ENCODE measurements around the gene MAIP1. TPM values are rescaled to one million over a fixed set of nuclear protein-coding genes. Genes with fewer than 3 reads are reported as not detected.

MAIP1 gene
- total RNA-seq, 1 experiment from 2014 or later = 27.9 TPM

DNA sequence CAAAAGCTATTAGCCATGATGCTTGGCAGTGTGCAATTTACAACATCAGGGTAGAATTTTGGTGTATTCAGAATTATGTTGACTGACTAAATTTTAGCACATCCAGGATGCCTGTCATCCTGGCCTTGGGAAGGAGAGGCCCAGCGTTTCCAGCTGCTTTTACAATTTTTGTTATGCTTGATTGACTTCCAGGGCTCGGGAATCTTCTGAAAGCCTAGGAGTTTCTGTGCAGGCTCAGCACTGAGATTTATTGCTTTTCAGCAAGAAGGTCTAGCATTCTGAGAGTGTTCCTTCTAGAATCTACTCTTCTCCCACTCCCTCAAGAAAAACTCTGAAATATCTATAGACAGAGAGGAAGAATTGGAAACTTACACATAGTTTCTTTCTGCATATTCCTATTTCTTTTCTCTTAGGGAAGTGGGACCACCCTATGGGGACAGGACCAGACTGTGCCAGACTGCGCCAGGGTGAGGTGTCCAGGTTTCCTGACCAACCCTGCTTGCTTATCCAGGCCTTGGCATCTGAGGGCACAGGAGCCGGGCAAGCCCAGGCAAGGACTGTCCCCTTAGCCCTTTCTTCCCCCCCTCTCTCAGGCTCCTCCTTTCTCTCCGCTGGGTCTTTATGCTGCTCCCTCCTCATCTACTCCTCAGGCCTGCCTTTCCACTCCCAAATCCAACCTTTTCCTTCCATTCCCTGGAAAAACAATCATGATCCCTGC, 26.9 kb downstream of the MAIP1 start:
- H3K27ac Mint-ChIP-seq (ENCODE audit: unreplicated experiment) = no peak overlapping the region
- BruUV-seq (replicated peaks) = no TSS peak
- DNase-seq = no peak
- intact Hi-C loops (cut with micrococcal nuclease; ENCODE audit: unreplicated experiment) = loop anchor here (10.0 kb wide), 1 partner anchor 173 kb away; no protein-coding TSS in a partner anchor
- TF ChIP-seq, protein P1, sequence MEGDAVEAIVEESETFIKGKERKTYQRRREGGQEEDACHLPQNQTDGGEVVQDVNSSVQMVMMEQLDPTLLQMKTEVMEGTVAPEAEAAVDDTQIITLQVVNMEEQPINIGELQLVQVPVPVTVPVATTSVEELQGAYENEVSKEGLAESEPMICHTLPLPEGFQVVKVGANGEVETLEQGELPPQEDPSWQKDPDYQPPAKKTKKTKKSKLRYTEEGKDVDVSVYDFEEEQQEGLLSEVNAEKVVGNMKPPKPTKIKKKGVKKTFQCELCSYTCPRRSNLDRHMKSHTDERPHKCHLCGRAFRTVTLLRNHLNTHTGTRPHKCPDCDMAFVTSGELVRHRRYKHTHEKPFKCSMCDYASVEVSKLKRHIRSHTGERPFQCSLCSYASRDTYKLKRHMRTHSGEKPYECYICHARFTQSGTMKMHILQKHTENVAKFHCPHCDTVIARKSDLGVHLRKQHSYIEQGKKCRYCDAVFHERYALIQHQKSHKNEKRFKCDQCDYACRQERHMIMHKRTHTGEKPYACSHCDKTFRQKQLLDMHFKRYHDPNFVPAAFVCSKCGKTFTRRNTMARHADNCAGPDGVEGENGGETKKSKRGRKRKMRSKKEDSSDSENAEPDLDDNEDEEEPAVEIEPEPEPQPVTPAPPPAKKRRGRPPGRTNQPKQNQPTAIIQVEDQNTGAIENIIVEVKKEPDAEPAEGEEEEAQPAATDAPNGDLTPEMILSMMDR (IDR thresholded peaks at IDR 0.05; ENCODE audit: unreplicated experiment) = no peak
- no peaks in the 10 kb centered on the region for H3K9me3 Mint-ChIP-seq (ENCODE audit: low read depth, unreplicated experiment)
- no peak overlapping the region for H3K4me3 Mint-ChIP-seq (ENCODE audit: low read depth, unreplicated experiment)
- peaks cover 45% of the 10 kb centered on the region for H3K4me1 Mint-ChIP-seq (ENCODE audit: low read depth, unreplicated experiment)
- H3K36me3 Mint-ChIP-seq (ENCODE audit: insufficient read depth, unreplicated experiment) = peaks cover 10% of the 10 kb centered on the region
- no peaks in the 10 kb centered on the region for H3K27me3 Mint-ChIP-seq (ENCODE audit: unreplicated experiment)
- CTCF ChIA-PET = interaction anchor here (0.6 kb wide), 1 partner anchor 782 kb away, joined by 3 read pairs; no protein-coding TSS in a partner anchor

DNA sequence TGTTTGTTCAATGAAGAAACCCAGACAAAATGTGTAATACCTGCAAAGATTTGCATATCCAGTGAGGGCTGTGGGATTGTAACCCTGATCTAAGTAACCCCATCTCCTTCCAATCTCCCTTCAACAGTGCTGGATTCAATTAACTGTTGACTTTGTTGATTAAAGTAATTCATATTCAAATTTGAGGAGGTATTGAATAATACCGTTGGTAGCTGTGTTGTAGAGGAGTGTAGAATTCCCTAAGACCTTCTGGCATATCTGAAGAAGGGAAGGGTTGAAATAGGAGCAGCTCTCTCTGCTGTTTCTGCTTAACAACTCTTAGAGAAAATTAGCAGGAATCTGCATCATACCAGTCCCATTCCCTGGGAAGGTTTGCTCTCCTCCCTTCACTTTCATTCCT, 28.2 kb downstream of the MAIP1 start:
- Mint-ChIP-seq H3K27ac (ENCODE audit: unreplicated experiment) (no peak overlapping the region), H3K4me3 (ENCODE audit: low read depth, unreplicated experiment) (no peak overlapping the region), H3K27me3 (ENCODE audit: unreplicated experiment) (no peaks in the 10 kb centered on the region), H3K36me3 (ENCODE audit: insufficient read depth, unreplicated experiment) (no peaks in the 10 kb centered on the region), H3K4me1 (ENCODE audit: low read depth, unreplicated experiment) (peaks cover 33% of the 10 kb centered on the region), H3K9me3 (ENCODE audit: low read depth, unreplicated experiment) (no peaks in the 10 kb centered on the region)
- no TSS peak for BruUV-seq (replicated peaks)
- TF ChIP-seq, protein P1 (IDR thresholded peaks at IDR 0.05; ENCODE audit: unreplicated experiment) = no peak
- no peak for DNase-seq
- CTCF ChIA-PET = no interaction called here
- intact Hi-C loops (cut with micrococcal nuclease; ENCODE audit: unreplicated experiment) = loop anchor here (1.0 to 10.0 kb wide), 2 partner anchors 171 to 320 kb away; no protein-coding TSS in a partner anchor

DNA sequence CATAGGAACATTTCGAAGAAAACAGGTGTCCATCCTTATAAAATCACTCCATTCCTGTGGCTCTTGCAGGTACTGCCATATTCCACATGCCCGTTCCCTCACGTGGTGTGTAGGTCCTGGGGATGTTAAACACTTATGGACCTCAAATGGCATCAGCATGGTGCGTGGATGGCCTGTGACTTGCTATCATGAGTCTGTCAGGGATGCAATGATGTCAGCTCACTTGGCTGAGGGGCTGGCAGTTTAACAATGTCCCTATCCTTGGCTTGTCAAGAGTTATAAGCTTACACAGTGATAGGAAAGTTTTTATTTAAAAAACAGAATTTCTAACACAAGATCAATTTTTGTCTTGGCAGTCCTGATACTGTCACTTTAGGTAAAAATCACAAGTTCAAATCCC, 28.8 kb downstream of the MAIP1 start:
- TF ChIP-seq, protein P1 (IDR thresholded peaks at IDR 0.05; ENCODE audit: unreplicated experiment) = no peak
- intact Hi-C loops (cut with micrococcal nuclease; ENCODE audit: unreplicated experiment) = loop anchor here (10.0 kb wide), 1 partner anchor 171 kb away; no protein-coding TSS in a partner anchor
- Mint-ChIP-seq H3K4me3 (ENCODE audit: low read depth, unreplicated experiment) (no peak overlapping the region), H3K4me1 (ENCODE audit: low read depth, unreplicated experiment) (peaks cover 26% of the 10 kb centered on the region), H3K27me3 (ENCODE audit: unreplicated experiment) (no peaks in the 10 kb centered on the region), H3K9me3 (ENCODE audit: low read depth, unreplicated experiment) (no peaks in the 10 kb centered on the region), H3K27ac (ENCODE audit: unreplicated experiment) (no peak overlapping the region), H3K36me3 (ENCODE audit: insufficient read depth, unreplicated experiment) (no peaks in the 10 kb centered on the region)
- CTCF ChIA-PET = interaction anchor here (2.0 kb wide), 1 partner anchor 146 kb away, joined by 8 read pairs; no protein-coding TSS in a partner anchor
- no peak for DNase-seq
- BruUV-seq (replicated peaks) = no TSS peak

DNA sequence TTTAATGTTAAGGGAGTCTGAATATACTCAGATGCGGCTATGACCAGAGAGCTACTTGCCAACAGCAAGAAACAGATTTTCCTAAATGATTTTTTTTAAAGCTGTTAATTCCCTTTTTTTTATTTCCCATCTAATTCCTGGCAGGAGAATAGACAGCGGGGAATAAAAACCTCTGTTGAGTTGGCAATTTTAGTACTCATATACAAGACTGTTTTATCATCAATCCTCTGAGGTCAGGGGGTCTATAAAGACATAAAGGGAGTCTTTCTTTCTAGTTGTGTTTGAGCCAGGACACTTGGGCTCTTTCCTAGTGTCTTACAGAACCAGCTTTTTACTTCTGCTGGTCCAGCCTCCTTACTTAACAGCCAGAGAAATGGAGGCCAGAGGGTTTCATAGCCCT, 29.4 kb downstream of the MAIP1 start:
- intact Hi-C loops (cut with micrococcal nuclease; ENCODE audit: unreplicated experiment) = loop anchor here (5.0 to 10.0 kb wide), 3 partner anchors 68 to 170 kb away; no protein-coding TSS in a partner anchor
- H3K9me3 Mint-ChIP-seq (ENCODE audit: low read depth, unreplicated experiment) = no peaks in the 10 kb centered on the region
- no TSS peak for BruUV-seq (replicated peaks)
- TF ChIP-seq, protein P1 (IDR thresholded peaks at IDR 0.05; ENCODE audit: unreplicated experiment) = no peak
- DNase-seq = no peak
- H3K4me1 Mint-ChIP-seq (ENCODE audit: low read depth, unreplicated experiment) = peaks cover 21% of the 10 kb centered on the region
- no peaks in the 10 kb centered on the region for H3K36me3 Mint-ChIP-seq (ENCODE audit: insufficient read depth, unreplicated experiment)
- H3K4me3 Mint-ChIP-seq (ENCODE audit: low read depth, unreplicated experiment) = no peak overlapping the region
- H3K27me3 Mint-ChIP-seq (ENCODE audit: unreplicated experiment) = no peaks in the 10 kb centered on the region
- CTCF ChIA-PET = interaction anchor here (2.0 kb wide), 1 partner anchor 145 kb away, joined by 8 read pairs; no protein-coding TSS in a partner anchor
- H3K27ac Mint-ChIP-seq (ENCODE audit: unreplicated experiment) = no peak overlapping the region

Measured in Calu3 (cell line).